IMR-90 (cell line): ENCODE data around the gene ZNF280B. TPM values are rescaled to one million over a fixed set of nuclear protein-coding genes. Genes with fewer than 3 reads are reported as not detected.

Experiments
- ATAC-seq: fragments of 200-7000 bp; cut with Tn5 transposase; 2 replicates; pipeline ENCODE4 v1.9.1; 2020; ENCODE audit warnings: low read depth, mild to moderate bottlenecking, moderate library complexity
- BruUV-seq: library from RNA; stranded (reverse); fragments of 400-500 nt; replicated peaks from 2 replicates; lab custom pipeline; 2021; lab: Mats Ljungman, UMichigan
- CTCF ChIA-PET: fragments of 300-600 bp; formaldehyde crosslinking; extraction: SDS; loops from one replicate; lab custom pipeline; 2021; ENCODE audit warnings: antibody characterized with exemption; lab: Yijun Ruan, JAX
- POLR2A ChIA-PET: fragments of 300-600 bp; sonication (Branson Sonifier 250); formaldehyde crosslinking; loops from one replicate; lab custom pipeline; 2022; ENCODE audit warnings: antibody characterized with exemption; ENCODE audit not compliant: unreplicated experiment; lab: Charles Lee
- DNase-seq: peaks from one replicate; pipeline ENCODE4 v3.0.0; 2013
- H2AFZ ChIP-seq: replicated peaks from 2 replicates; pipeline ENCODE3; 2013; ENCODE audit warnings: low read length, mild to moderate bottlenecking; ENCODE audit not compliant: poor library complexity
- H2AK5ac ChIP-seq: 2 replicates; pipeline ENCODE4 v1.6.1; 2013; ENCODE audit warnings: low read depth, low read length, inconsistent platforms
- H2AK9ac ChIP-seq: replicated peaks from 2 replicates; pipeline ENCODE3; 2013; ENCODE audit warnings: mild to moderate bottlenecking, low read depth, low read length, moderate library complexity; ENCODE audit not compliant: poor library complexity
- H2BK120ac ChIP-seq: 2 replicates; pipeline ENCODE4 v1.6.1; 2013; ENCODE audit warnings: low read depth, low read length, inconsistent platforms
- H2BK15ac ChIP-seq: 3 replicates; pipeline ENCODE4 v1.6.1; 2013; ENCODE audit warnings: low read depth, low read length, inconsistent platforms
- H2BK20ac ChIP-seq: 2 replicates; pipeline ENCODE4 v1.6.1; 2013; ENCODE audit warnings: low read depth, mild to moderate bottlenecking, inconsistent platforms, low read length, moderate library complexity
- H2BK5ac ChIP-seq: 2 replicates; pipeline ENCODE4 v1.6.1; 2013; ENCODE audit warnings: mild to moderate bottlenecking, low read depth, low read length, inconsistent platforms; ENCODE audit not compliant: poor library complexity, severe bottlenecking
- H3K14ac ChIP-seq: replicated peaks from 2 replicates; pipeline ENCODE4 v1.6.1; 2013; ENCODE audit warnings: low read depth, low read length, inconsistent platforms
- H3K18ac ChIP-seq: 2 replicates; pipeline ENCODE4 v1.6.1; 2013; ENCODE audit warnings: low read depth, low read length, control low read depth
- H3K23ac ChIP-seq: 2 replicates; pipeline ENCODE4 v1.6.1; 2013; ENCODE audit warnings: low read depth, low read length, inconsistent platforms
- H3K27ac ChIP-seq: 2 replicates; pipeline ENCODE4 v1.5.1; 2013; ENCODE audit warnings: mild to moderate bottlenecking, control low read depth, low read length; ENCODE audit not compliant: insufficient read depth
- H3K27me3 ChIP-seq: 2 replicates; pipeline ENCODE4 v1.6.1; 2013; ENCODE audit warnings: low read length; ENCODE audit not compliant: control insufficient read depth, insufficient read depth
- H3K36me3 ChIP-seq: 2 replicates; pipeline ENCODE4 v1.6.1; 2013; ENCODE audit warnings: low read length, mixed read lengths; ENCODE audit not compliant: control insufficient read depth, insufficient read depth
- H3K4ac ChIP-seq: 2 replicates; pipeline ENCODE4 v1.6.1; 2013; ENCODE audit warnings: low read depth, low read length, inconsistent platforms
- H3K4me1 ChIP-seq: 2 replicates; pipeline ENCODE4 v1.6.1; 2013; ENCODE audit warnings: low read length, mixed read lengths; ENCODE audit not compliant: control insufficient read depth, insufficient read depth
- H3K4me2 ChIP-seq: 2 replicates; pipeline ENCODE4 v1.6.1; 2013; ENCODE audit warnings: low read depth, mild to moderate bottlenecking, control low read depth, low read length, moderate library complexity
- H3K4me3 ChIP-seq: 2 replicates; pipeline ENCODE4 v1.5.1; 2013; ENCODE audit warnings: low read depth, mild to moderate bottlenecking, control low read depth, low read length, moderate library complexity; ENCODE audit not compliant: insufficient read depth
- H3K56ac ChIP-seq: 2 replicates; pipeline ENCODE4 v1.6.1; 2013; ENCODE audit warnings: low read length, inconsistent platforms; ENCODE audit not compliant: insufficient read depth; ENCODE audit errors: extremely low read depth
- H3K79me1 ChIP-seq, 2 experiments: 2 replicates each; pipeline ENCODE4 v1.6.1; 2013; ENCODE audit warnings: low read length in 2 of 2, inconsistent platforms in 1 of 2, low read depth in 1 of 2
- H3K9ac ChIP-seq: 2 replicates; pipeline ENCODE4 v1.6.1; 2013; ENCODE audit warnings: low read depth, low read length, control low read depth
- H3K9me1 ChIP-seq: 2 replicates; pipeline ENCODE4 v1.6.1; 2013; ENCODE audit warnings: low read length, inconsistent platforms; ENCODE audit not compliant: insufficient read depth
- H3K9me3 ChIP-seq: 2 replicates; pipeline ENCODE4 v1.6.1; 2013; ENCODE audit warnings: low read length; ENCODE audit not compliant: control insufficient read depth, insufficient read depth
- H4K20me1 ChIP-seq: 2 replicates; pipeline ENCODE4 v1.6.1; 2013; ENCODE audit warnings: low read length, inconsistent platforms; ENCODE audit not compliant: insufficient read depth
- H4K5ac ChIP-seq: 2 replicates; pipeline ENCODE4 v1.6.1; 2013; ENCODE audit warnings: mild to moderate bottlenecking, low read depth, low read length, control low read depth
- H4K8ac ChIP-seq, 2 experiments: 2 replicates each; pipeline ENCODE4 v1.6.1; 2013; ENCODE audit warnings: low read depth in 2 of 2, low read length in 2 of 2, control low read depth in 1 of 2, inconsistent platforms in 1 of 2
- H4K91ac ChIP-seq: 2 replicates; pipeline ENCODE4 v1.6.1; 2013; ENCODE audit warnings: low read depth, low read length, inconsistent platforms; ENCODE audit not compliant: insufficient read depth
- SMC3 ChIP-seq: fragments of 150-350 bp; IDR thresholded peaks from 2 replicates; pipeline ENCODE4 v1.6.1; 2016; ENCODE audit warnings: low read depth, mild to moderate bottlenecking, antibody characterized with exemption, low read length, moderate library complexity
- WGBS, 2 experiments: methylation state at CpG; one replicate each; pipeline versions ENCODE4 v1.1.5 to v1.1.7; 2013; ENCODE audit warnings: missing lambda C conversion rate in 2 of 2; ENCODE audit not compliant: insufficient read length in 1 of 2; ENCODE audit errors: extremely low coverage in 2 of 2; 5-methylcytosine and 5-hydroxymethylcytosine counted together
- dilution Hi-C: fragments of 300-500 bp; cut with HindIII; formaldehyde crosslinking; loops from one replicate; pipeline ENCODE4 v1.14.3; 2018; ENCODE audit warnings: low sequenced_read_pairs; ENCODE audit not compliant: unreplicated experiment
- in situ Hi-C: fragments of 300-500 bp; cut with MboI; formaldehyde crosslinking; loops from 3 replicates; pipeline ENCODE4 v1.14.3; 2019; ENCODE audit warnings: low sequenced_read_pairs, inconsistent platforms, mixed read lengths
- intact Hi-C: fragments of 100-400 bp; cut with micrococcal nuclease; formaldehyde crosslinking; loops from 2 replicates; pipeline ENCODE4 v1.10.0; 2022
- polyA plus RNA-seq, 3 experiments: library from polyadenylated mRNA; depleted of rRNA; stranded (reverse); fragments of >200 nt; gene quantifications; 2 replicates each; pipeline ENCODE4 v1.2.3, GENCODE V29; 2012; ENCODE audit warnings: low replicate concordance in 1 of 3
- total RNA-seq: library from RNA; depleted of rRNA; stranded (reverse); fragments of >200 nt; gene quantifications from 2 replicates; pipeline ENCODE4 v1.2.3, GENCODE V29; 2012

The ZNF280B gene
- total and polyA plus RNA-seq, 2 of the 4 experiments (the other 2 are of a cell fraction) = 0.65 to 1.4 TPM

- H3K4me3 ChIP-seq = peak overlapping the region; percentile 70
- H3K79me1 ChIP-seq = 0 out of 4 replicates have a peak, but pooled peaks cover 0 to 3% of the 10 kb centered on the region in 2 experiments
- no peak overlapping the region for H4K8ac ChIP-seq
- H3K18ac ChIP-seq = no peak overlapping the region
- H4K20me1 ChIP-seq = no peaks in the 10 kb centered on the region
- H3K56ac ChIP-seq = no peak overlapping the region
- peaks cover 3% of the 10 kb centered on the region; the same call in 1 of the 2 replicates for H3K27me3 ChIP-seq
- H2BK15ac ChIP-seq = no peak overlapping the region
- H3K36me3 ChIP-seq = no peaks in the 10 kb centered on the region
- H4K91ac ChIP-seq = no peak overlapping the region
- no peak overlapping the region for H3K27ac ChIP-seq
- no peak for TF ChIP-seq SMC3
- no peaks in the 10 kb centered on the region for H3K9me3 ChIP-seq
- H3K4ac ChIP-seq = no peak overlapping the region
- no peak overlapping the region for H2BK120ac ChIP-seq
- H3K9ac ChIP-seq = peak overlapping the region; percentile 32
- no TSS peak for BruUV-seq
- H2BK5ac ChIP-seq = no peak overlapping the region
- POLR2A ChIA-PET = no interaction called here
- H2AFZ ChIP-seq = peak overlapping the region; percentile 85
- CTCF ChIA-PET = interaction anchor here (0.5 to 1.6 kb wide), 3 partner anchors 9 to 353 kb away, joined by 3 to 4 read pairs (median 4); no protein-coding TSS in a partner anchor
- dilution Hi-C loops (no loop called here), intact Hi-C loops (no loop called here), in situ Hi-C loops (no loop called here)
- H3K9me1 ChIP-seq = no peaks in the 10 kb centered on the region
- H3K23ac ChIP-seq = no peak overlapping the region
- ATAC-seq = no peak; the same call in 1 of the 2 replicates
- H3K4me1 ChIP-seq = no peaks in the 10 kb centered on the region
- WGBS, 2 experiments = 46% methylated on average over 5 of the region's 13 CpGs; no CpG with 5 or more reads in 1 of the 2 experiments
- no peak overlapping the region for H3K14ac ChIP-seq
- H4K5ac ChIP-seq = no peak overlapping the region
- peak overlapping the region; percentile 71 for H3K4me2 ChIP-seq
- no peak overlapping the region for H2BK20ac ChIP-seq
- H2AK5ac ChIP-seq = no peak overlapping the region
- no peak for DNase-seq
- no peak overlapping the region for H2AK9ac ChIP-seq
Observed at GRCh38 chr22:22507743-22508273, 734 bp downstream of the ZNF280B start.
